ENCODE results near the gene NUTF2.
"Not testable (repeated sequence)": the region's sequence is repeated elsewhere in the genome, so short reads cannot be mapped to it uniquely, and the experiment has no call there.

Gene NUTF2

DNA sequence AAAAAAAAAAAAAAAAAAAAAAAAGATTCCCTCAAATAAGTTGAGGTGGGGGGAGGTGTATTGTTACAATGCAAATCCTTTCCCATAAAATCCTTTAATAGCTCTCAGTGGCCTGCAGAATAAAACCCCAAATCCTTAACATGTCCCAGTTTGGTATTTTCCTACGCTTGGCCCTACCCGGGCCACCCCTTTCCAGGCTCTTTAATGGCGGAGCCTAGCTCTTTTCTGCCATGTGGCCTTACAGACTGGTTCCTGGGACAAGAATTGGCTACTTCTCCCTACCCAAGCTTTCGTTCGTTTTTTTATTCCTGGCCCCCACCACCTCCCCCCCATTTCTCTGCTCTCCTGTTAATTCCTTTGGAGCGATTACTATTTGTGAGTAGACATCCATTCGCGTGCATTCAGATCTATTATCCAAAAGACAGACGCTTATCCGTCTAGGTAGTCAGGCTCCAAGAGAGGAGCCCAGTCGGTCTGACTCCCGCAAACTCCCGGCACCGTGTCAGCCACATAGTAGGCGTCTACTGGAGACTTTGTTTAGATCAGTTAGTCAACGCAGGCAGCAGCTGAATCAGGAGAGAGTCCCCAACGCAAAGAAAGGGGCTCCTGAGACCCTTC lies 5.4 kb upstream of the NUTF2 start:
- no peak for DNase-seq

GRCh38 chr16:67841816-67842508 lies 4.8 kb upstream of the NUTF2 start, which contains the start of gene THAP11:
Gene THAP11 (plus strand): TSS chr16:67842320. CDS start chr16:67842555, 235 bp downstream.
- peak; percentile 93 for DNase-seq

GRCh38 chr16:67842509-67843342 lies 4.0 kb upstream of the NUTF2 start:
- DNase-seq: peak; percentile 13

DNA sequence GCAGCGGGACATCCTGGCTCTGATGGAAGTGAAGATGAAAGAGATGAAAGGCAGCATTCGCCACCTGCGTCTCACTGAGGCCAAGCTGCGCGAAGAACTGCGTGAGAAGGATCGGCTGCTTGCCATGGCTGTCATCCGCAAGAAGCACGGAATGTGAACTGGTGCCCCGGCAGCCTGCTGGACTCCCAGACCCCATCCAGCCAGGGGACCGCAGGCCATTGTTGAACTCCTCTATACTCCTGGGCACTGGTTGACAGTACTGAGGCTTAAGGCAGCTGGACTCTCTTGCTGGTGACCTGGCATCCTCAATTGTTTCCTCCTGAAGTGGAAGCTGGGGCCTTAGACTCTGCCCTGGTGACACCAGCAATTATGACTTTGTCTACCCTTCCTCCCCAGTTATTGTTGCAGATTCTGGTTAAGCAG lies 3.4 kb upstream of the NUTF2 start:
- DNase-seq: no peak

GRCh38 chr16:67844497-67844896 lies 2.2 kb upstream of the NUTF2 start:
- DNase-seq: no peak

DNA sequence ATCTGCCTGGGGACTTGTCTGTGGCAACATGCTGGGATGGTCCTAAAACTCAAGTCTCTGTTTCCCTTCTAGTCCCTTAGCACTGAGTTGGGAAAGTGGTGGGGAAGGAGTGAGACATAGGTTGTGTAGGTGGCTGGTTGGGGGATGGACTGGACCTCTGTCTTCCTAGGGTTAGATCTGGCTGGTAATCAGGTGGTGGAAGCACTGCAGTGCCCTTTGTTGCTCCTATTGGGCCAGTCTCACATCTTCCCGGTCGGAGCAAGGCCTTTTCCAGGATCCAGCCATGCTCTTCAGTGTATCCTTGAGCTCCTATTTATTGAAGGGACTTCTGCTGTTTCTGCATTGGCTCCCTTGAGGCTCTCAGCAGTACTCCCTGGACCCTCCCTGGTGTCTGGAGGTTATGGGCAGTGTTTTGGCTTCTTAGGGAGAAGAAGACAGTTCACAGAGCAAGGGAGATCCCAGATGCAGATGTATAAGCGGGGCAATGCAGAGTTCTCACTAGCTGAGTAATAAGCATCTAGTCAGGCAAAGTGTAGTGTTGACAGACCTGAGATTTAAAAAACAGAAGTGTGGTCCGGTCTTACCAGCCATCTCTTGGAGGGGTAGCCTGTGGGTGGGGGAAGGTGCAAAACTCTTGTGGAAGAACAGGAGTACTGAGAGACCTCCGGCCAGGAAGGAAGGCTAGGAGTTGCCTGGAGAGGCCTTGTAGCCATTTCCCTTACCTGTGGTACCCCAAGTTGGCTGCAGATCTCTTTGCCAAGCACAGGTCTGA lies 1.3 kb upstream of the NUTF2 start:
- DNase-seq: no peak

GRCh38 chr16:67846063-67846319 lies 742 bp upstream of the NUTF2 start:
- no peak for DNase-seq

GRCh38 chr16:67847064-67847861 lies 530 bp downstream of the NUTF2 start, which contains the start of gene CENPT:
Gene CENPT (minus strand): TSS chr16:67847693. CDS start chr16:67833859, 13,834 bp downstream.
- DNase-seq: peak; percentile 65

DNA sequence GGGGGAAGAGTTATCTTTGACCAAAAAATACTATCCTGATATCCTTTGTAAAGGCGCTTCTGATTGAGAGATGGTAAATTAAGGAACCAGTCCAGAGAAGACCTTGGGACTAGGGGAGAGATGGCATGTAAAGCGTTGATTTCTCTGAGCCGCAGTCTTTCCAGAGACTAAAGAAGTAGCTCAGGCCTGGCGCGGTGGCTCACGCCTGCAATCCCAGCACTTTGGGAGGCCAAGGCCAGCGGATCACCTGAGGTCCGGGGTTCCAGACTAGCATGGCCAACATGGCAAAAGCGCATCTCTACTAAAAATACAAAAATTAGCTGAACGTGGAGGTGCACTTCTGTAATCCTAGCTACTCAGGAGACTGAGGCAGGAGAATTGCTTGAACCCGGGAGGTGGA lies 1.4 kb downstream of the NUTF2 start:
- no peak for DNase-seq

DNA sequence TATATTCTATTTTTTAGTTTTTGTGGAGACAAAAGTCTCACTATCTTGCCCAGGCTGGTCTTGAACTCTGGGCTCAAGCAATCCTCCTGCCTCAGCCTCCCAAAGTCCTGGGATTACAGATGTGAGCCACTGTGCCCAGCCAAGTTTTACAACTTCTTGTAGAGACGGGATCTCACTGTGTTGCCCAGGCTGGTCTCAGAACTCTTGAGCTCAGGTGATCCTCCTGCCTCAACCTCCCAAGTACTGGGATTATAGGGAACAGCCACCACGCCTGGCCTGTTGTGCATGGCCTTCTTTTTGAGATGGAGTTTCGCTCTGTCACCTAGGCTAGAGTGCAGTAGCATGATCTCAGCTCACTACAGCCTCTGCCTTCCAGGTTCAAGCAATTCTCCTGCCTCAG lies 6.9 kb downstream of the NUTF2 start:
- no peak for DNase-seq

GRCh38 chr16:67855789-67856188 lies 9.1 kb downstream of the NUTF2 start:
- no peak for DNase-seq

GRCh38 chr16:67856927-67857546 lies 10.3 kb downstream of the NUTF2 start:
- DNase-seq: no peak

GRCh38 chr16:67857547-67858233 lies 11.0 kb downstream of the NUTF2 start:
- peak; percentile 84 for DNase-seq

- DNase-seq: no peak
Observed at GRCh38 chr16:67858500-67858899, 11.8 kb downstream of the NUTF2 start.

GRCh38 chr16:67860589-67861398 lies 14.1 kb downstream of the NUTF2 start:
- no peak for DNase-seq

GRCh38 chr16:67861877-67862276 lies 15.1 kb downstream of the NUTF2 start:
- no peak for DNase-seq

DNA sequence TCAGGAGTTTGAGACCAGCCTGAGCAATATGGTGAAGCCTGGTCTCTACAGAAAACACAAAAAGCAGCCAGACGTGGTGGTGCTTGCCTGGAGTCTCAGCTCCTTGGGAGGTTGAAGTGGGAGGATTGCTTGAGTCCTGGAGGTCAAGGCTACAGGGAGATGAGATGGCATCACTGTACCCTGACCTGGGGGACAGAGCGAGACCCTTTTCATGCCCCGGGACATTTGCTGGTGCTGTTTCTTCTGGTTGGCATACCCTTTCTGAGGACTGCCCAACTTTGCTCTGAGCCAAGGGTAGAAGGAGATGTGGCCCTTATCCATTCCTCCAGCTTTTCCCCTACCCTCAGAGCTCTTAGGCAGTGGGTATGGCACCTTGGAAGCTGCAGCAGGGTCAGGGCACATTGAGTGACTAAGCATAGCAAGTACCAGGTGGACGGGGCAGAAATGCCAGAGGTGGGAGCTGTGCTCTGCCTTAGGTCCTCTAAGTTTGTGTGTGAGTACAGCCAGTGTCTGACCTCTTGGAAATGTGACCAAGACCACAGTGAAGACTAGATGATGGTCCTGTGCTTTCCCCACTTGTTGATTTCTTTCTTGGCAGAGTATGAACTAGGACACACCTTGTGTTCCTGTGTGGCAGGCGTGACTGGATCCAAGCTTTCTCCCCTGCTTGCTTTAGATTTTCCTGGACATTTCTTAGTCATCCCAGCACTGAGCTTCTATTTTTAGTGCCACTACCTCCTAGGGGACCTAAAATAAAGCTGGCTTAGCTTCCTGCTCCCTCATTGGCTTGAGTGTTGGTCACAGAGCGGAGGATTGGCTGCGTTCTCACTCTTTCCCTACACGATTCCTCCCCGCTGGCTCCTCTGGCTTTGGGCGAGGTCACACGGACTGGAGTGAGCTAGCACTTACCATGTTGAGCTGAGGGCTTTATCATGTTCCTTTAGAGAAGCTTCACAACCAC lies 16.2 kb downstream of the NUTF2 start:
- DNase-seq: no peak

GRCh38 chr16:67864044-67864443 lies 17.3 kb downstream of the NUTF2 start:
- DNase-seq: not testable (repeated sequence)

- no peak for DNase-seq
Observed at GRCh38 chr16:67864594-67864993, 17.9 kb downstream of the NUTF2 start.
